IMR-90 (cell line): Measurements from ENCODE around the gene KRT37.

ENCODE experiments used
- BHLHE40 ChIP-seq: fragments of 150-350 bp; IDR thresholded peaks from 2 replicates; pipeline ENCODE4 v1.6.1; 2016; ENCODE audit warnings: mild to moderate bottlenecking, low read depth, low read length
- CEBPB ChIP-seq: IDR thresholded peaks from 2 replicates; pipeline ENCODE4 v1.6.1; 2012; ENCODE audit warnings: low read depth, low read length, improper control_type of control experiment
- FOS ChIP-seq: fragments of 150-350 bp; IDR thresholded peaks from 2 replicates; pipeline ENCODE4 v1.6.1; 2016; ENCODE audit warnings: low read depth, low read length
- MAFK ChIP-seq: IDR thresholded peaks from 2 replicates; pipeline ENCODE4 v1.6.1; 2012; ENCODE audit warnings: low read depth, low read length, improper control_type of control experiment
- MXI1 ChIP-seq: IDR thresholded peaks from 2 replicates; pipeline ENCODE4 v1.6.1; 2012; ENCODE audit warnings: low read depth, mild to moderate bottlenecking, low read length, moderate library complexity, borderline replicate concordance
- POLR2A ChIP-seq: IDR thresholded peaks from 2 replicates; pipeline ENCODE4 v1.6.1; 2012; ENCODE audit warnings: mild to moderate bottlenecking, low read depth, low read length
- RAD21 ChIP-seq: IDR thresholded peaks from 2 replicates; pipeline ENCODE4 v1.6.1; 2012; ENCODE audit warnings: low read length, improper control_type of control experiment
- RCOR1 ChIP-seq: IDR thresholded peaks from 2 replicates; pipeline ENCODE4 v1.6.1; 2012; ENCODE audit warnings: mild to moderate bottlenecking, low read length, improper control_type of control experiment; ENCODE audit not compliant: insufficient replicate concordance
- RFX5 ChIP-seq: IDR thresholded peaks from 2 replicates; pipeline ENCODE4 v1.8.0; 2012; ENCODE audit warnings: low read depth, mild to moderate bottlenecking, low read length, moderate library complexity
- SMC3 ChIP-seq: fragments of 150-350 bp; IDR thresholded peaks from 2 replicates; pipeline ENCODE4 v1.6.1; 2016; ENCODE audit warnings: low read depth, mild to moderate bottlenecking, antibody characterized with exemption, low read length, moderate library complexity
- TF ChIP-seq, protein P1 (sequence below): conservative IDR thresholded peaks from 2 replicates; pipeline ENCODE4 v1.5.1; 2012; ENCODE audit warnings: mild to moderate bottlenecking, low read depth, low read length, improper control_type of control experiment
- TF ChIP-seq, protein P2 (sequence below): fragments of 150-350 bp; IDR thresholded peaks from 2 replicates; pipeline ENCODE4 v1.6.1; 2016; ENCODE audit warnings: low read depth, mild to moderate bottlenecking, low read length, moderate library complexity, borderline replicate concordance

DNA sequence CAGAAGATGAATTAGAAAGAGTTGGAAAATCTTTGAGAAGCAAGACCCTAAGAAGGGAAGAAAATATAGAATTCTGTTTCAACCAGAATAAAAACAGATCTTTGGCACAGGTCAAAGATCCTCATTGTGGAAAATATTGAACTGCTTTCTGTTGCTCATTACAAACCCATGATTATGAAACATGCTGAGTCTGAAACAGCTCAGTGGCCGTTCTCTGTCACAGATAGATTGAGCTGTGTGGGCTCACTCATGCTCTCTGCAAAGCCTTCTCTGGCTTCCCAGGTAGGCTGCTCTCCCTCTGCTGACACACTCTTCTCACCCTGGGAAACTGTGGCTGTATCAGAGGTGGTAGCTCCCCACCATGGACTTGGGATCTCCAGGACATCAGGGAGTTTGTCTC, 19.8 kb upstream of the KRT37 start:
- TF ChIP-seq POLR2A (no peak), FOS (no peak), SMC3 (no peak), BHLHE40 (no peak), MXI1 (no peak), MAFK (no peak), RFX5 (no peak), RCOR1 (no peak), CEBPB (peak; percentile 11; the same call in 1 of the 2 replicates), RAD21 (no peak)
- TF ChIP-seq, protein P1, sequence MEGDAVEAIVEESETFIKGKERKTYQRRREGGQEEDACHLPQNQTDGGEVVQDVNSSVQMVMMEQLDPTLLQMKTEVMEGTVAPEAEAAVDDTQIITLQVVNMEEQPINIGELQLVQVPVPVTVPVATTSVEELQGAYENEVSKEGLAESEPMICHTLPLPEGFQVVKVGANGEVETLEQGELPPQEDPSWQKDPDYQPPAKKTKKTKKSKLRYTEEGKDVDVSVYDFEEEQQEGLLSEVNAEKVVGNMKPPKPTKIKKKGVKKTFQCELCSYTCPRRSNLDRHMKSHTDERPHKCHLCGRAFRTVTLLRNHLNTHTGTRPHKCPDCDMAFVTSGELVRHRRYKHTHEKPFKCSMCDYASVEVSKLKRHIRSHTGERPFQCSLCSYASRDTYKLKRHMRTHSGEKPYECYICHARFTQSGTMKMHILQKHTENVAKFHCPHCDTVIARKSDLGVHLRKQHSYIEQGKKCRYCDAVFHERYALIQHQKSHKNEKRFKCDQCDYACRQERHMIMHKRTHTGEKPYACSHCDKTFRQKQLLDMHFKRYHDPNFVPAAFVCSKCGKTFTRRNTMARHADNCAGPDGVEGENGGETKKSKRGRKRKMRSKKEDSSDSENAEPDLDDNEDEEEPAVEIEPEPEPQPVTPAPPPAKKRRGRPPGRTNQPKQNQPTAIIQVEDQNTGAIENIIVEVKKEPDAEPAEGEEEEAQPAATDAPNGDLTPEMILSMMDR: no peak
- TF ChIP-seq, protein P2, sequence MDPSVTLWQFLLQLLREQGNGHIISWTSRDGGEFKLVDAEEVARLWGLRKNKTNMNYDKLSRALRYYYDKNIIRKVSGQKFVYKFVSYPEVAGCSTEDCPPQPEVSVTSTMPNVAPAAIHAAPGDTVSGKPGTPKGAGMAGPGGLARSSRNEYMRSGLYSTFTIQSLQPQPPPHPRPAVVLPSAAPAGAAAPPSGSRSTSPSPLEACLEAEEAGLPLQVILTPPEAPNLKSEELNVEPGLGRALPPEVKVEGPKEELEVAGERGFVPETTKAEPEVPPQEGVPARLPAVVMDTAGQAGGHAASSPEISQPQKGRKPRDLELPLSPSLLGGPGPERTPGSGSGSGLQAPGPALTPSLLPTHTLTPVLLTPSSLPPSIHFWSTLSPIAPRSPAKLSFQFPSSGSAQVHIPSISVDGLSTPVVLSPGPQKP: no peak
